Limb (tissue), 2 donors: ENCODE results near the gene VSTM2B.

Experiments
- DNase-seq, 2 donors: peaks; one replicate each; pipeline ENCODE4 v3.0.0-alpha.2; 2016; ENCODE audit errors: extremely low spot score in 2 of 2

VSTM2B gene

GRCh38 chr19:29515233-29515619 is 10.6 kb upstream of the VSTM2B start:
- DNase-seq, result no peak

DNA sequence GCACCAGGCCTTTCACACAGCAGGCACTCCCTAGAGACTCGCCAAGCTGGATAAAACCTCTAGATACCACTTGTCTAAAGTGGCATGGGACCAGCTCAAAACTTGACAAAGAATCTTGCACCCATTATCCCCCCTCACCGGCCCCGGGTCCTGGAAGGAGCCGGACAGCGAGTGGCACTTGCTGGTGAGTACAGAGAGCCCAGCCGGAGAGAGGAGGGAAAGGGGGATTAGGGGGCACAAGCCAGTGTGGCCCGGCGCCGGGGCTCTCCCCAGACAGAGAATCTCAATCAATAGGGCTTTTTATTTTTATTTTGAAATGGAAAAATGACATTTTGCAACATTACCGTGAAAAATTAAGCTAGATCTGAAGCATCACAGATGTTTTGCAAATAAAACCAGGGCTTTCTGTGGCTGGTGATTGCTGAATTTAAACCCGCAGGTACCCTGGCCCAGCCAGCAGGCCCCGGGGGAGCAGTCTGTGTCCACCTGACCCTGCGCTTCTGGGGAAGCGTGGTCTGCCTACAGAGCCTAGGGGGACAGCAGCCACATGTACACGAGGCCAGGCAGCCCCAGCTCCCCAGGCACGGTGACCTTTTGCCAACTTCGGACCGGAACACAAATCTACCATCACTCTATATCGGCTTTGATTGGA is 10.0 kb upstream of the VSTM2B start:
- DNase-seq, result no peak

DNA sequence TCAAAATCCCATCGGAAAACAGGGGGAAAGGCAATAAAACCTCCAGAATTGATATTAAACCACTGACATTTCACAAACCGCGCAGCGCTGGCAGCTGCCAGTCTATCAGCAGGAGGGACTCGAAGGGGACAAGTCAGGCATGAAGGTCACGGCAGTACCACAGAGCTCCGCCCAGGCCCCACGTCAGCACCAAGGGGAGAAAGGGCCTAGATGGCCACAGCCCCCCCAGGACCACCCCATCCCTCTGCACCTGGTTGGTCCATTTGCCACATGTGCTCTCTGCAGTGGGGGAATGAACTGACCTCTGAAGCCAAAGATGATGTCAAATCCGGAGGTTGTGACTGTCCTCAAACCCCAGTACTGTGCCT is 9.5 kb upstream of the VSTM2B start:
- no peak for DNase-seq

- DNase-seq, result no peak
Observed at GRCh38 chr19:29516821-29517395, 8.9 kb upstream of the VSTM2B start.

- no peak for DNase-seq
Observed at GRCh38 chr19:29517412-29517811, 8.4 kb upstream of the VSTM2B start.

- no peak for DNase-seq
Observed at GRCh38 chr19:29517946-29518345, 7.8 kb upstream of the VSTM2B start.

GRCh38 chr19:29519146-29519545 is 6.6 kb upstream of the VSTM2B start:
- no peak for DNase-seq

GRCh38 chr19:29519931-29520330 is 5.9 kb upstream of the VSTM2B start:
- DNase-seq, result no peak

GRCh38 chr19:29520390-29520789 is 5.4 kb upstream of the VSTM2B start:
- DNase-seq, result no peak

DNA sequence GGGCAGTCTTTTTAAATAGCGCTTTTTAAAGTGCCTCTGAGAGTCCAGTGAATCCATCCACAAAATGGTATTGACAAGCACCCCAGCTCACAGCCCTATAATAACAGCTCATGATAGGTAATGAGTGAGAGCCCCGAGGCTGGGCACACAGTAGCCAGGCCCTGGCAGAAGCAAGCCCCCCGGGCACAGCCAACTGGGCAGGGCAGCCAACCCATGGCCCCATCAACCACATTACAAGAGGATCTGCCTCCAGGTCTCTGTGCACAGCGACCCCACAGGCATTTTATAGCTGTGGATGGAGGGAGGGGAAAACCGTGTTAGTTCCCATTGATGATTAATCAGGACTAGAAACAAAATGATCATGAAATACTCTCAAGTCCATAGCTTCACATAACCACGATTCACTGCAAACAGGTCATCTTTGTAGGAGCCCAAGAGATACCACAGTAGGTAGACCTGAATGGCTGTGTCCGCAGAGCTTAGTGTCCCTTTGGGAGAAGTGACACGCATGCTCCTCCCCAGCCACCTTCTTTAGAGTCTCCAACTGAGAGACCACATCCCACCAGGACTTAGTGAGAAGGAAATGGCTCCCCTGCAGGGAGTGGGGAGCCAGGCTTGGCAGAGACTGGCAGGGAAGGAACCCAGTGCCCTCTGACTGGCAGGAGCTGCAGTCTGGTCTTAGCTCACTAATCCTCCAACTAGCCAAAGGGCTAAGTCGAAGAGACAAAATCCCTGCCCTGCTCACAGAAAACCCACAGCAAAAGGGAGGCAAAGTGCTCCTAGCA is 4.3 kb upstream of the VSTM2B start:
- DNase-seq, result no peak

DNA sequence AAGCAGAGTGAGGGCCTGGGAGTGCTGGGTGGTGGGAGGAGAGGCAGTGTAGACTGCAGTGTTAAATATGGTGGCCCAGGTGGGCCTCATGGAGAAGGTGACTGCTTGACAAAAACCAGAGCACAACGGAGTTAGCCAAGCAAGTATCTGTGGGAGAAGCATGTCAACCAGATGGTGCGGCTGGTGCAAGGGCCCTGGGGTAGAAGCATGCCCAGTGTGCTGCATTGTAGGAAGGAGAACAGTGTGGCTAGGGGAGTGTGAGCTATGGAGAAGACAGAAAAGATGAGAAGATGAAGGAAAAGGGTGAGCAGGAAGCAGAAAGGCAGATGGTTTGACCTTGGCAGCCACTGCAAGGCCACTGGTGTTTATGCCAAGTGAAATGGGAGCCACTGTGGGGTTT is 2.2 kb upstream of the VSTM2B start:
- no peak for DNase-seq

GRCh38 chr19:29524201-29524911 is 1.4 kb upstream of the VSTM2B start:
- no peak for DNase-seq

DNA sequence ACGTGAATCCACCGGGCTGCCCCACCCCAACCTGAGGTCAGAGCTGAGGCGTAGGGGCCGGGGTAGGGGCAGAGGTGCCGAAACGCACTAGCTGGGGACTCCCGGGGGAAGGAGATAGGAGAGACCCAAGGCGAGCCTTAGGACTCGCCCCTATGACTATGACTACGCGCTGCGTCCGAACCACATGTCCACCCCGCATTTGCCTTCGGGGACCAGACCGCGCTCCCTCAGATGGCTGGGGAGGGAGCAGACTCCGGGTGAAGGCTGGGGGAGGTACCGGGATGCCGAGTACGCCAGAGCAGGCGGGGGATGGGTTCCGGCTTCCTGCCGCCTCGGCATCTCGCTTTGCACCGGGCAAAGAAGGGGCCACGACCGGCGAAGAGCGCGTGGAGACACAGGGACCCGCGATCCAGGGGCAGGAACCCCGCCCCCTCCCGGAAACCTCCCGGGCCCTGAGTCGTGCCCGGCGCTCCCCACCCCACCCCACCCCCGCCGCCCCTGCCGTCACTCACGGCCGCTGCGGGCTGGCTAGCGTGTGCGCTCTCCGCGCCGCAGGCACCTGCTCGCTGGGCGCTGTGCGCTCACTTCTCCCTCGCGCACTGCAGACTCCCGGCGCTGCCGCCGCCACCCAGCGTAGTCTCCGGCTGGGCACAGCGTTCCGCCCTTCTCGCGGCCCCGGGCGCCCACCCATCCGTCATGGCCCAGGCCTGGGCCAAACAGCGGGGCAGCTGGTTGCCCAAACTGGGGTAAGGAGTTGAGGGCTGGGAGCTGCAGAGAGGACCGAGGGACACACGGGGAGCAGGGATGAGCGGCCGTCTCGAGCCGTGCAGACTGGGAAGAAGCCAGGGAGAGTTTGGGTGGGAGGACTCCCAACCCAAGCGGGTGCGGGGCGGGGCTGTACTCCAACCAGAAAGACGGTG is 622 bp upstream of the VSTM2B start:
- DNase-seq, result peak in 1 of 2 donors; percentile 57

GRCh38 chr19:29526730-29527499 is 1.1 kb downstream of the VSTM2B start:
- DNase-seq, result peak in 1 of 2 donors; percentile 56

DNA sequence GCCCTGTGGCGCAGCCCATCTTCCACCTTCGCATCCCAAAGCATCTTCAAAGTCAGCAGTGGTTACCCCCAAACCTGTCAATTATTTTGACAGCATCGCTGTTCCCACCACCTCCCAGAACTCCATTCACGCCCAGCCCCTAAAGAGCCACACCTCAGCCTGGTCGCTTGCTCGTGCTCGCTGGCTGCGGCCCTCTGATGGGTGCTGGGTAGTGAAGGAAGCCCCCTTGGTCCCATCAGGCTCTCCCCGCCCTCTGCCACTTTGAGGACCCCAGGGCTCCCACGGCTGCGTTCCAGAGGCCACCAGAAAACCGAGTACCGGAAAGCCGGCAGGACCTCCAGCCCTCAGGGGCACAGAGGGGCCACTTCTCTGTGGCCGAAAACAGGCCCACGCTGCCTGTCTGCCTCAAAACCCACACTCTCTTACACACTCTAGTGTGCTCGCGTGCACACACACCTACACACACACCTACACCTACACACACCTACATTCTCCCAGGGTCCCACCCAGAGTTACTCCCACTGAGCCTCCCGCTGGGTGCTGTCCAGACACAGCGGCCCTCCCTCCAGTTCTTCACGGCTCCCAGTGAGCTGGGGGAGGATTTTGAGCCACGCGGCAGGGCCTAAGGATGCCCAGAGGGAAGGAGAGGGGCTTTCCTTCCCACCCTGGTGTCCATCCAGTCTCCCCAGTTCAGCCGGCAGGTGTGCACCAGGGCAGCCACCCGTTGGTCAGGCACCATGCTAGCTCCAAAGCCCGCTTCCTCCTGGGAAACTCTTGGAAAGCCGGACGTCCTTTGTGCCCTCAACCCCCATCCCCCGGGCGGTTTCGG is 1.9 kb downstream of the VSTM2B start:
- no peak for DNase-seq

- DNase-seq, result peak; percentile 86 to 90
Observed at GRCh38 chr19:29528350-29528945, 2.7 kb downstream of the VSTM2B start.

DNA sequence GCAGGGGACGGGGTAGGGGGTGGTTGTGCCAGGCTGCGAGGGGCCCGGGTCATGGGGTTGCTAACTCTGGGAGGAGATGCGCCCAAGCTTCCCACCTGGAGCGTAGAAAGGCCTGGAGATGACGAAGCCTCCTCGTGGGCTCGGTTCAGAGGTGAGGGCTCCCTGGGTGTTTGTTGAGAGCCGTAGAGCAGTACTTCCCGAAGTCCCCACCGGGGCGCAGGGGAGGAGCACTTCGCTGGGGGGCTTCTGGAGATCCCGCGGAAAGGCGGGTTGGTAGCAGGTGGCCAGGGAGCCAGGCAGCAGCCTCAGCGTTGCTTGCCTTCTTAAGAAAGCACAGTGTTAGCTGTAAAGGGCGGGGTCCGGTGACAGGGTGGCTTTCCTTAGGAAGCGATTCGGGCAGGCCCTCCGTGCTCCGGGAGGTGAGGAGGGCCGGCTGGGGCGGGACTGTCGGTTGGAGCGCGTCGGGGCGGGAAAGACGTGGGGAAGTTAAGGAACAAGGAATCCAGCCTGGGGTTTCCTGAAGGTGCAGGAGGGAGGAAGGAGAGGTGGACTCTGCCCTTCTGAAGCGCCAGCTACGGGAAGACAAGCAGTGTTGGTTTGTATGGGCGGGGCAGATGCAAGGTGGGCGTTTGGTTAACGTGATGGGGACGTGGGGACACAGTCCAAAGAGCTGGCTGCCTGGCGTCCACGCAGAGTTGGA is 3.3 kb downstream of the VSTM2B start:
- DNase-seq, result peak in 1 of 2 donors; percentile 36
